HEK293 (cell line): ENCODE data around the gene NFE2L3.

Experiments
- BCL11A ChIP-seq: fragments of 450-650 bp; formaldehyde crosslinking; IDR thresholded peaks from 2 replicates; pipeline ENCODE4 v1.5.1; 2016; ENCODE audit warnings: low read depth, missing biosample characterization, missing genetic modification characterization
- GFI1B ChIP-seq: fragments of 450-650 bp; formaldehyde crosslinking; IDR thresholded peaks from 2 replicates; pipeline ENCODE4 v1.5.1; 2016; ENCODE audit warnings: missing biosample characterization, missing genetic modification characterization
- GLI4 ChIP-seq: fragments of 450-650 bp; formaldehyde crosslinking; IDR thresholded peaks from 2 replicates; pipeline ENCODE4 v1.5.1; 2016; ENCODE audit warnings: missing biosample characterization, missing genetic modification characterization
- MEIS1 ChIP-seq: sonication (generic); formaldehyde crosslinking; IDR thresholded peaks from 2 replicates; pipeline ENCODE4 v1.8.1; 2022; ENCODE audit warnings: missing genetic modification reagents, mild to moderate bottlenecking, borderline replicate concordance
- PRDM1 ChIP-seq: fragments of 450-650 bp; formaldehyde crosslinking; IDR thresholded peaks from 2 replicates; pipeline ENCODE4; 2016; ENCODE audit warnings: missing biosample characterization, missing genetic modification characterization
- TSHZ1 ChIP-seq: fragments of 450-650 bp; formaldehyde crosslinking; IDR thresholded peaks from 2 replicates; pipeline ENCODE4 v1.5.1; 2016; ENCODE audit warnings: missing biosample characterization, missing genetic modification characterization, borderline replicate concordance
- ZBTB20 ChIP-seq: fragments of 450-650 bp; formaldehyde crosslinking; IDR thresholded peaks from 2 replicates; pipeline ENCODE4 v1.5.1; 2016; ENCODE audit warnings: missing biosample characterization, missing genetic modification characterization
- ZBTB7A ChIP-seq: fragments of 450-650 bp; formaldehyde crosslinking; IDR thresholded peaks from 2 replicates; pipeline ENCODE4 v1.5.1; 2016; ENCODE audit warnings: low read depth, missing biosample characterization, missing genetic modification characterization
- ZEB2 ChIP-seq: fragments of 450-650 bp; formaldehyde crosslinking; IDR thresholded peaks from 2 replicates; pipeline ENCODE4 v1.5.1; 2016; ENCODE audit warnings: missing biosample characterization, missing genetic modification characterization
- ZFHX2 ChIP-seq: fragments of 450-650 bp; formaldehyde crosslinking; conservative IDR thresholded peaks from 2 replicates; pipeline ENCODE4 v1.5.1; 2016; ENCODE audit warnings: missing biosample characterization, missing genetic modification characterization
- ZFP3 ChIP-seq: fragments of 450-650 bp; formaldehyde crosslinking; IDR thresholded peaks from 2 replicates; pipeline ENCODE4 v1.5.1; 2016; ENCODE audit warnings: low read depth, missing biosample characterization, missing genetic modification characterization
- ZFP37 ChIP-seq: fragments of 450-650 bp; formaldehyde crosslinking; IDR thresholded peaks from 2 replicates; pipeline ENCODE4 v1.5.1; 2016; ENCODE audit warnings: missing biosample characterization, missing genetic modification characterization
- ZNF10 ChIP-seq: fragments of 450-650 bp; formaldehyde crosslinking; IDR thresholded peaks from 2 replicates; pipeline ENCODE4 v1.5.1; 2017; ENCODE audit warnings: missing biosample characterization, missing genetic modification characterization
- ZNF114 ChIP-seq: fragments of 450-650 bp; formaldehyde crosslinking; IDR thresholded peaks from 2 replicates; pipeline ENCODE4 v1.5.0; 2017; ENCODE audit warnings: missing biosample characterization, missing genetic modification characterization
- ZNF132 ChIP-seq: fragments of 450-650 bp; formaldehyde crosslinking; IDR thresholded peaks from 2 replicates; pipeline ENCODE4 v1.5.1; 2017; ENCODE audit warnings: missing biosample characterization, missing genetic modification characterization, borderline replicate concordance
- ZNF16 ChIP-seq: fragments of 450-650 bp; formaldehyde crosslinking; IDR thresholded peaks from 2 replicates; pipeline ENCODE4 v1.5.1; 2016; ENCODE audit warnings: low read depth, missing biosample characterization, missing genetic modification characterization
- ZNF211 ChIP-seq: fragments of 450-650 bp; formaldehyde crosslinking; IDR thresholded peaks from 2 replicates; pipeline ENCODE4 v1.5.1; 2016; ENCODE audit warnings: low read depth, missing biosample characterization, missing genetic modification characterization
- ZNF24 ChIP-seq: fragments of 450-650 bp; formaldehyde crosslinking; IDR thresholded peaks from 2 replicates; pipeline ENCODE4 v1.5.1; 2016; ENCODE audit warnings: missing biosample characterization, missing genetic modification characterization
- ZNF311 ChIP-seq: fragments of 450-650 bp; formaldehyde crosslinking; IDR thresholded peaks from 2 replicates; pipeline ENCODE4 v1.5.1; 2017; ENCODE audit warnings: missing biosample characterization, missing genetic modification characterization, borderline replicate concordance
- ZNF341 ChIP-seq: fragments of 450-650 bp; formaldehyde crosslinking; IDR thresholded peaks from 2 replicates; pipeline ENCODE4; 2016; ENCODE audit warnings: low read depth, missing biosample characterization, missing genetic modification characterization
- ZNF366 ChIP-seq: fragments of 450-650 bp; formaldehyde crosslinking; conservative IDR thresholded peaks from 2 replicates; pipeline ENCODE4 v1.5.1; 2016; ENCODE audit warnings: missing biosample characterization, missing genetic modification characterization
- ZNF391 ChIP-seq: fragments of 450-650 bp; formaldehyde crosslinking; IDR thresholded peaks from 2 replicates; pipeline ENCODE4 v1.5.1; 2016; ENCODE audit warnings: low read depth, missing biosample characterization, missing genetic modification characterization, borderline replicate concordance
- ZNF426 ChIP-seq: fragments of 450-650 bp; formaldehyde crosslinking; IDR thresholded peaks from 2 replicates; pipeline ENCODE4 v1.5.1; 2017; ENCODE audit warnings: missing biosample characterization, missing genetic modification characterization, mild to moderate bottlenecking, inconsistent platforms, moderate library complexity
- ZNF433 ChIP-seq: fragments of 450-650 bp; formaldehyde crosslinking; IDR thresholded peaks from 2 replicates; pipeline ENCODE4 v1.5.1; 2016; ENCODE audit warnings: missing biosample characterization, missing genetic modification characterization, low read depth
- ZNF449 ChIP-seq: fragments of 450-650 bp; formaldehyde crosslinking; IDR thresholded peaks from 2 replicates; pipeline ENCODE4 v1.5.1; 2017; ENCODE audit warnings: missing biosample characterization, mild to moderate bottlenecking, missing genetic modification characterization, moderate library complexity
- ZNF473 ChIP-seq: fragments of 450-650 bp; formaldehyde crosslinking; IDR thresholded peaks from 2 replicates; pipeline ENCODE4 v1.5.1; 2017; ENCODE audit warnings: missing biosample characterization, missing genetic modification characterization
- ZNF549 ChIP-seq: fragments of 450-650 bp; IDR thresholded peaks from 2 replicates; pipeline ENCODE4 v1.5.1; 2018; ENCODE audit warnings: missing biosample characterization, missing genetic modification characterization, mild to moderate bottlenecking, inconsistent platforms, moderate library complexity
- ZNF558 ChIP-seq: fragments of 450-650 bp; formaldehyde crosslinking; IDR thresholded peaks from 2 replicates; pipeline ENCODE4 v1.5.1; 2016; ENCODE audit warnings: missing biosample characterization, missing genetic modification characterization
- ZNF629 ChIP-seq: fragments of 450-650 bp; formaldehyde crosslinking; IDR thresholded peaks from 2 replicates; pipeline ENCODE4 v1.5.1; 2017; ENCODE audit warnings: missing biosample characterization, missing genetic modification characterization
- ZNF639 ChIP-seq: fragments of 450-650 bp; formaldehyde crosslinking; IDR thresholded peaks from 2 replicates; pipeline ENCODE4 v1.5.1; 2016; ENCODE audit warnings: missing biosample characterization, missing genetic modification characterization
- ZNF777 ChIP-seq: fragments of 450-650 bp; formaldehyde crosslinking; IDR thresholded peaks from 2 replicates; pipeline ENCODE4 v1.5.1; 2017; ENCODE audit warnings: missing biosample characterization, missing genetic modification characterization, borderline replicate concordance
- ZNF830 ChIP-seq: fragments of 450-650 bp; IDR thresholded peaks from 2 replicates; pipeline ENCODE4 v1.5.0; 2018; ENCODE audit warnings: missing biosample characterization, missing genetic modification characterization, low read depth, mild to moderate bottlenecking, moderate library complexity
- ZNF837 ChIP-seq: fragments of 450-650 bp; formaldehyde crosslinking; IDR thresholded peaks from 2 replicates; pipeline ENCODE4 v1.5.1; 2016; ENCODE audit warnings: missing biosample characterization, missing genetic modification characterization
- ZXDB ChIP-seq: fragments of 450-650 bp; formaldehyde crosslinking; IDR thresholded peaks from 2 replicates; pipeline ENCODE4 v1.5.1; 2016; ENCODE audit warnings: missing biosample characterization, missing genetic modification characterization
- TF ChIP-seq, protein P1 (sequence below): fragments of 450-650 bp; formaldehyde crosslinking; IDR thresholded peaks from 2 replicates; pipeline ENCODE4 v1.5.1; 2016; ENCODE audit warnings: missing biosample characterization, missing genetic modification characterization

Gene NFE2L3

DNA sequence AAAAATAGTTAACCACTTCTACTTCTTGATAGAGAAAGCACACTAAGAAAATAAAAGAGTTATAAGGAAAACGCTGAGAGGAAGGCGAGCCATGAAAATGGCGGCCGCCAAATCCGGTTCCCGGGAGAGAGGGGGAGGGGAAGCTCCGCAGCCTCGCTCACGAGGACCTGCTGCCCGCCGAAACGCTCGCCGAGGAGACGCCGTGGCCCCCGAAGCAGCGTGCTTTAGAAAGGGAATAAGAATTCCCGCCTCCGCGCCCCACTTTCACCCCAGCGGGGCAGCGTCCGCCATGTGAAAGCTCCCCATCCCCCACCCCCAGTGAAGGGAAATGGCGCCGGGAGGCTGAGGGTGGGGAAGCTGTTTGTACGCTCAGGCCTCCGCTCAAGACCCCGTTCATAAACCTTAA, 48.0 kb downstream of the NFE2L3 start (continued):
- TF ChIP-seq ZBTB7A (tag by site-specific recombination) (no peak), ZNF341 (tag by site-specific recombination) (no peak), ZFHX2 (0 out of 2 replicates have a peak, but pooled peaks have one; percentile 8), ZNF391 (tag by site-specific recombination) (no peak), ZNF639 (tag by site-specific recombination) (no peak), ZNF311 (tag by site-specific recombination) (no peak), GFI1B (tag by site-specific recombination) (no peak), ZNF16 (no peak), ZNF629 (tag by site-specific recombination) (no peak), ZNF433 (tag by site-specific recombination) (no peak), ZNF426 (tag by site-specific recombination) (no peak), ZXDB (tag by site-specific recombination) (no peak; the same call in 1 of the 2 replicates), ZNF24 (tag by site-specific recombination) (peak; percentile 11; the same call in 1 of the 2 replicates), ZNF10 (no peak), ZNF777 (tag by site-specific recombination) (no peak), MEIS1 (CRISPR knock-in tag) (no peak), ZNF449 (tag by site-specific recombination) (no peak), ZNF211 (tag by site-specific recombination) (no peak), TSHZ1 (tag by site-specific recombination) (no peak), ZBTB20 (tag by site-specific recombination) (peak; percentile 32; the same call in 1 of the 2 replicates), GLI4 (no peak), ZEB2 (peak; percentile 72; the same call in 1 of the 2 replicates), ZNF830 (tag by site-specific recombination) (no peak), ZFP37 (tag by site-specific recombination) (no peak), ZNF473 (tag by site-specific recombination) (no peak), ZFP3 (no peak), ZNF837 (tag by site-specific recombination) (no peak), ZNF132 (tag by site-specific recombination) (no peak), PRDM1 (tag by site-specific recombination) (peak; percentile 95), ZNF549 (no peak), BCL11A (tag by site-specific recombination) (no peak), ZNF366 (tag by site-specific recombination) (no peak), ZNF558 (no peak), ZNF114 (no peak)
- TF ChIP-seq, protein P1, sequence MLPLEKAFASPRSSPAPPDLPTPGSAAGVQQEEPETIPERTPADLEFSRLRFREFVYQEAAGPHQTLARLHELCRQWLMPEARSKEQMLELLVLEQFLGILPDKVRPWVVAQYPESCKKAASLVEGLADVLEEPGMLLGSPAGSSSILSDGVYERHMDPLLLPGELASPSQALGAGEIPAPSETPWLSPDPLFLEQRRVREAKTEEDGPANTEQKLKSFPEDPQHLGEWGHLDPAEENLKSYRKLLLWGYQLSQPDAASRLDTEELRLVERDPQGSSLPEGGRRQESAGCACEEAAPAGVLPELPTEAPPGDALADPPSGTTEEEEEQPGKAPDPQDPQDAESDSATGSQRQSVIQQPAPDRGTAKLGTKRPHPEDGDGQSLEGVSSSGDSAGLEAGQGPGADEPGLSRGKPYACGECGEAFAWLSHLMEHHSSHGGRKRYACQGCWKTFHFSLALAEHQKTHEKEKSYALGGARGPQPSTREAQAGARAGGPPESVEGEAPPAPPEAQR (tag by site-specific recombination) = no peak
